DMS53 (cell line): Measurements from ENCODE around the gene NMU.
A peak's percentile ranks its signal among the peaks of the same experiment; 100 is the strongest.
"Not testable (repeated sequence)": the region's sequence is repeated elsewhere in the genome, so short reads cannot be mapped to it uniquely, and the experiment has no call there.

ENCODE experiments used
- DNase-seq: peaks from one replicate; lab custom pipeline; 2025; lab: John Stamatoyannopoulos, UW

The NMU gene

GRCh38 chr4:55624063-55624462 is 12.0 kb downstream of the NMU start:
- not testable (repeated sequence) for DNase-seq

- peak; percentile 41 for DNase-seq
These were observed 17.5 kb downstream of the NMU start for GRCh38 chr4:55618546-55619143.

DNA sequence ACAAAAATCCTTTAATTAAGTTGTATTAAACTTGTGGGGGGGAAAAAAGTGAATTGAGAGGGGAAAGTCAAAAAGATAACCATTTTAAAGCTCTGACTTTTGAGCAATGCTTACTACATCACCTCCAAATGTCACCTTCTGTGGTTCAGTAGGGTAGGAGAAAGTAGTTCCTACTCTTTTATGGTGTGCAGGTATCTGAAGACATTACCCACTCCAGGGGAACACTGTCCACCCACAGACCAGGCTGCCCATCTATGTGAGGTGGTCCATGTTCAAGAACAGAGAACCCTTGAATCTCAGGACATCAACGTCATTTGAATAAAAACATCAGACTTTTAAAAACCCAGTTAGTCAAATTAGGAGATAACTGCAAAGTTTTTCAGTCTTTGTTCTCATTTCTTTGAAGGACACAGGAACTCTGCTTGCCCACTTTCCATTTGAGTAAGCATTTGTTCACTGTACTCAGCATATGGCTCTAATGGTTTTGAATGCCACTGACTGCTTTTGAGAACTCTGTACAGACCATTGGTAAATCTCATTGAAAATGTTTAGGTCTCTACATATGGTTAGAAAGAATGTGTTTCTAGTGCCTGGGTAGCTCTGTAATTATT is 18.4 kb downstream of the NMU start:
- no peak for DNase-seq

DNA sequence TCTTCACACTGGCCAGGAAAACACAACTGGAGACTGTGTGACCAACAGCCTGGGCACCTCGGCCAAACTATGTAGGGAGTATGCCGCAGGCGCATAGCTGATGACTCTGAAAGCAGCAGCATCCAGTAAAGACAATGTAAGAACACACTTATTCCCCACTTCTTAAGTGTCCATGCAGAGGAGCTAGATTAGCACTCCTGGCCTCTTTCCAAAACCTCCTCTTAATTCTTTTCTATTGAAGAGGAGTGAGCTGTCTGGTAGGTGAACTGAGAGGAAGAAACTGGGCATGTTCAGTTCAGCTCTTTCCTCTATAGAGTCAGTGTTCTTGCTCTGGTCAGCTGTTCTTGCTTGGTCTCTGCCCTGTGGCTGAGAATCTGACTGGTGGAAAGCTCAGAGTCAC is 21.1 kb downstream of the NMU start:
- DNase-seq: no peak

DNA sequence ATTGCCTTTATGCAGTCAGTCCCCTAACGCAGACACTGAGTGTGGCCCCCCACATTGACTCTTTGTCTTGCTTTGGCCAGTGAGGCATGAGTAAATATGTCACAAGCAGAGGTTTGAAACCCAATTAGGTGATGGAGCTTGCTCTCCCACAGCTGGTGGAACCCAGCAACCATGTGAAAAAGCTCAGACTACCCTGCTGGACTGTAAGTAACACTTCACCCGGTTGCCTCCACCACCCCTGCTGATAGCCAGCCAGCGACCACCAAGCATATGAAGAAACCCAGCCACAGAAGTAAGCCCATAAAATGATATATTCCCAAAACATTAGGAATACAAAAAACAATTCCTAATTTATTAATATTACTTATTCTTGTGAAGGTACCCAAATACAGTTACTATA is 22.5 kb downstream of the NMU start:
- no peak for DNase-seq

- no peak for DNase-seq
These were observed 23.8 kb downstream of the NMU start for GRCh38 chr4:55612341-55612740.

GRCh38 chr4:55611358-55612059 is 24.6 kb downstream of the NMU start:
- no peak for DNase-seq

DNA sequence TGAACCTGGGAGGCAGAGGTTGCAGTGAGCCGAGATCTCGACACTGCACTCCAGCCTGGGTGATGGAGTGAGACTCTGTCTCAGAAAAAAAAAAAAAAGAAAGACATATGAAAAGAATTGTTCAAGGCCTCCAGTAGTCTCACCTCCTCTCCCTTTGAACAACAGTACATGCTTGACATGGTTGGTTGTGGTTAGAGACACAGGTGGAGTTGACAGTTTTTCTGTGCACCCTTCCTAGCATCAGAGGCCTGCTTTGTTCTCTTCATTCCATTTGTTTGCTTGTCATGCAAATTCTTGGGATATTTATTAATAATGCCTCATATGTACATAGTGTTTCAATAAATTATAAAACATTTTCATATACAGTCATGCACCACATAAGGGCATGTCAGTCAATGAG is 25.7 kb downstream of the NMU start:
- DNase-seq: no peak

DNA sequence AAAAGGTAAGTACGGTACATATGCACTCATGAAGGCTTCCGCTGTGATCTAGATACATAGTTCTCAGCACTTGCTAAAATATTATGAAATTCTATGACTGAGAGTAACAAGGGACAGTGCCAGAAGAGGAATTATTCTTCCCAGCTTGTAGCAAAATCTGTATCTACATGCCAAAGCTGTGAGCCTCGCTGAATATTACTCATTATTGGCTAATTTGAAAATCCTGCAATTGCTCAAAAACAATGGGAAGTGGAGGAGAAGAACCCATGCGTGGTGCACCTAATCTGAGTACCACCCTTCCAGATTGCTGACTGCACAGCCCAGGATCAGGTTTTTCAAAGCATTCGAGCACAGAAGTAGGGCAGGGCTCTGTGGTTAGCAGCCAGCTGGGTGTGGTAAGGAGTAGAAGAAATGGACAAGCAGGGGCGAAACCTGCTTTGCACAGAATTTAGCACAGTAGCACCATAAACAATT is 26.7 kb downstream of the NMU start:
- DNase-seq: no peak

DNA sequence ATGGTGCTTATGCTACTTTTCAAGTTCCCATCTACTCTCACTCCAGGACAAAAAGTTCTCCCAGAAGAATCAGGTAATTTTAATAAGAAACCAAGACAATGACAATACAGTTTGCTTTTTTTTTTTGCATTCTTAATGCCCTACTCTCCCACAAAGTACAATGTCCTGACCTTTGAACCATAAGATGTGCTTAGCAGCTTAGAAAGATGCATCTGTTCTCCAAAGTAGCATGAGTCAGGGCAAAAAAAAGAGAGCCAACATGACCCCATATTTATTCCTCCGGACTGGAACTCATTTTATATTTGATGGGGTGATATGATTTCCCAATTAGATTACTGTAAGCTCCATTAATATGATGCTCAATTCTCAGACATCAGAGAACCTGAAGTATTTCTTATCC is 27.5 kb downstream of the NMU start:
- no peak for DNase-seq

GRCh38 chr4:55604996-55605395 is 31.1 kb downstream of the NMU start:
- no peak for DNase-seq

DNA sequence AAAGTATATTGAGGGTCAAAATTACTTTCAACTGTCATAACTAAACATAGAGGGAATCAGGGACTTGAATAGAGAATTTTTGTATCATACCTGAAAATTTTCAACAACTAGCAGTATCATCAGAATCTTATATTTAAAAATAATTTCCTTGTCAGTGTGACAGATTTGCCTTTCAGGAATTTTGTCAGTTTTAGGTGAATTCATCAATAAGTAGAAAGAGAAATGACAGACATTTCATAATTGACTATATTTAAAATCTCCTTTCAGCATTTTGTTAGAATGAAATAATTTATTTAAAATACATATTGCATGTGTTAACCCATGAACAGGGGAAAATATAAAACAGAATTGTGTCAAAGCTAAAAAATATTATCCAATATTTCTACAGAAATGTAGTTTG is 35.5 kb downstream of the NMU start:
- DNase-seq: no peak

DNA sequence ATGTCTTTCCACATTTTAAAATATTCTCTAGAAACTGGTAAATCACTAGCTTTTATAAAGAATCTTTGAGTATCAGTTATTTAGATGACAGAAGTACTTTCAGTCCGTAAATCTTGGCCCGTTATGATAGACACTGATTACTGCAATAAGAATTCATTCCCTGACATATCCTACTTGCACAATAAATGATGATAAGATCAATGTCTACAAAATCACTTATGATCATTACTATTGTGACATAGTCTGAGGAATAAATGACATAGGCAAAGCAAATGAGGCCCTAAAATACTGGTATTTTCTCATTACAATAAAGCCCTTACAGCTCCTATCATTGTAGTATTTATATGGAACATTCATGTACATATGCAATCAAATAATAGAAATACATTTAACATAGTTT is 37.5 kb downstream of the NMU start:
- no peak for DNase-seq

DNA sequence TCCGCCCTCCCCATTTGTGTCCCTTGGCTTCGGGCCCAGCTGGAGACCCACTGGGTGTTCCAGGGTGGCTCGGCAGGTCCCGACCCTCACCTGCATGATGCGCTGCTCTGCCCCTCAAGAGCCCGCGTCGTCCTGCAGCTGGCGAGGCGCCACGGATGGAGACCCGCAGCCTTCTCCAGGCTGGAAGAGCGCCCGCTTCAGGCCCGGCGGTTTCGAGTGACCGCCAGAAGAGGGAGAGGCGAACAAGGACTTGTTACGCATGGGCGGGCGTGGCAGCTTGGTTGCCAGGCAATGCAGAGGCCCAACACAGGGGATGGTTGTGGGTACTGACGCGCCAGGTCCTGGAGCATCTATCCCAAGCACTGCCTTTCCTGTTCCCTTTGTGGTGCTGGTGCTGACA is 44.1 kb downstream of the NMU start, which contains the start of gene PDCL2:
Gene PDCL2 (minus strand): TSS at position 232 of the 400 bp plus-strand sequence. CDS start 136 bp downstream, at position 96.
- DNase-seq: peak; percentile 80

DNA sequence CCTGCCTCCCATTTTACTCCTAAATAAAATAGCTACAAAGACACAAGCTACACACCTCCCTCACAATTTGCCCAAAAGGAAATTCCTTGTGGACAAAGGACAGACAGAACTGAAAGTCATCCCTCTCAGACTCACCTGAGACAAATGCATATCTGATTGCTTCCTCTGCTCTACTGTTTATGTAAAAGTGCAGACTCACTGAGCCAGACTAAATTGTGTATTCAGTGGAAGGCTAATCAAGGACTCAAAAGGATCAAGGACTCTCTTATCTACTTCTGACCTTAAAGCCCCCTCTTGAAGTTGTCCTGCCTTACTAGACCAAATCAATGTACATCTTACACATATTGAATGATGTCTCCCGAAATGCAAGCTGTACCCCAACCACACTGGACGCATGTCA is 47.9 kb downstream of the NMU start:
- DNase-seq: no peak

DNA sequence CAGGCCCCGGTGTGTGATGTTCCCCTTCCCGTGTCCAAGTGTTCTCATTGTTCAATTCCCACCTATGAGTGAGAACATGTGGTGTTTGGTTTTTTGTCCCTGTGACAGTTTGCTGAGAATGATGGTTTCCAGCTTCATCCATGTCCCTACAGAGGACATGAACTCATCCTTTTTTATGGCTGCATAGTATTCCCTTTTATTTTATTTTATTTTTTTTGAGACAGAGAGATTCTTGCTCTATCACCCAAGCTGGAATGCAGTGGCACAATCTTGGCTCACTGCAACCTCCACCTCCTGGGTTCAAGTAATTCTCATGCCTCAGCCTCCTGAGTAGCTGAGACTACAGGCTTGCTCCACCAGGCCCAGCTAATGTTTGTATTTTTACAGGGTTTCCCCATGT is 53.3 kb downstream of the NMU start:
- not testable (repeated sequence) for DNase-seq

GRCh38 chr4:55578341-55579010 is 57.6 kb downstream of the NMU start:
- DNase-seq: no peak

DNA sequence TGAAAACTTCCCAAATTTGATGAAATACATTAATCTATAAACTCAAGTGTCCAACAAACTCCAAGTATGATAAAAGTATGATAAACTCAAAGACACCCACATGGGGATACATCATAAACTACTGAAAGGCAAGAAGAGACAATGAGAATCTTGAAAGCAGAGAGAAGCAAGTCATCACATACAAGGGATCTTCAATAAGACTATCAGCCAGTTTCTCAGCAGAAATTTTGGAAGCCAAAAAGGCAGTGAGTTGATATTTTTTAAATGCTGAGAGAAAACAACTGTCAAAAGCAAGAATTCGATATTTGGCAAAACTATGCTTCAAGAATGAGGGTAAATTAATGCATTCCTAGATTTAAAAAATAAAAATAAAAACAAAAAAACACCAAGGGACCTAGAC is 60.6 kb downstream of the NMU start:
- DNase-seq: no peak

DNA sequence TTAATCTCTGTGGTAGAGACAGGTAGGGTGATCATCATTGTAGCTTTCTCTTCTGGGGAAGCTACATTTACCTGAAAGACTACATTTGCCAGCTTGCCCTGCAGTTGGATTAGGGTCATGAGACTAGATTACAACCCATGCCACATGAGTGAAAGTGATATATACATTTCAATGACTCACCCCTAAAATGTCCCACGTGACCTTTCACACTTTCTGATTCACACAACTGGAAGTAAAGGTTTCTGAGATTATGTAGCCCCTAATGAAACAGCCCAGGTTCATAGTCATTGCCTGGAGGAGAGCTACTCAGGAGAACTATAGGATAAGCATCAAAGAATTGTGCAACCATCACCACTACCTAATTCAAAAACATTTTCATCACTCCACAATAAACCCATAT is 61.8 kb downstream of the NMU start:
- DNase-seq: no peak

DNA sequence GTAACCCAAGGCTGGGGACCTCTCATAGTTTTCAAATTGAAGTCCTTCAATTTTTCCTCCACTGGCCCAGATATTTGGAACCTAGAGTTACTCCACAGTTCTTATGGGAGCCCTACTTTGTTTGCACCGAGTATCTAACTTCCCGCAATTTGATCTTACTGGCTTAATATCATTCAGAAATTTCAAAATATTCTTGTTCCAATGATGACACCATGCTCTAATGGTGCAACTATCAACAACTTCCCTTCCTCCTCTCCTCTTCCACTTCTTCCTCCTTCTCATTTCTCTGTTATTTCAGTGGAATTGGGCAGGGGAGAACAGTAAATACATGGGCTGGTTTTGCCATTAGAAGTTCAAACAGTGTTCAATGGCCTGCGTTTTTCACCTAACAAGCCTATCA is 64.3 kb downstream of the NMU start:
- no peak for DNase-seq

GRCh38 chr4:55568905-55569504 is 67.1 kb downstream of the NMU start:
- peak; percentile 34 for DNase-seq

GRCh38 chr4:55561889-55562288 is 74.2 kb downstream of the NMU start:
- DNase-seq: no peak
